SH-SY5Y (cell line): ENCODE results near the gene ACTR2.

Experiments
- GATA2 ChIP-seq: IDR thresholded peaks from 2 replicates; pipeline ENCODE4 v1.6.1; 2011; ENCODE audit warnings: mild to moderate bottlenecking, low read depth, low read length
- GATA3 ChIP-seq: IDR thresholded peaks from 2 replicates; pipeline ENCODE4 v1.6.1; 2011; ENCODE audit warnings: low read depth, mild to moderate bottlenecking, low read length, moderate library complexity

- no peak for TF ChIP-seq GATA2
- no peak for TF ChIP-seq GATA3
These were observed 34.0 kb downstream of the ACTR2 start for GRCh38 chr2:65261676-65262075.
